HFFc6 (cell line): ENCODE results near the gene CCDC112. TPM values are rescaled to one million over a fixed set of nuclear protein-coding genes. Genes with fewer than 3 reads are reported as not detected.

Experiments used
- DNase-seq: peaks from one replicate; pipeline ENCODE4 v3.0.0-alpha.2; 2018
- H3K27ac Mint-ChIP-seq: 2 replicates; pipeline ENCODE4 v1.8.0; 2020; ENCODE audit warnings: mild to moderate bottlenecking, mixed read lengths
- H3K27me3 Mint-ChIP-seq: 2 replicates; pipeline ENCODE4 v1.8.0; 2021; ENCODE audit warnings: mild to moderate bottlenecking, moderate library complexity, mixed read lengths; ENCODE audit not compliant: insufficient read depth
- H3K36me3 Mint-ChIP-seq: 2 replicates; pipeline ENCODE4 v1.8.0; 2021; ENCODE audit warnings: low read depth, mixed read lengths
- H3K4me1 Mint-ChIP-seq: 2 replicates; pipeline ENCODE4 v1.8.0; 2020; ENCODE audit warnings: low read depth, mixed read lengths
- H3K4me3 Mint-ChIP-seq: 2 replicates; pipeline ENCODE4 v1.8.0; 2020; ENCODE audit warnings: mild to moderate bottlenecking, moderate library complexity, mixed read lengths
- H3K9me3 Mint-ChIP-seq: 2 replicates; pipeline ENCODE4 v1.8.0; 2020; ENCODE audit warnings: mild to moderate bottlenecking, mixed read lengths
- CTCF ChIP-seq: fragments of 200-600 bp; sonication (generic); IDR thresholded peaks from 2 replicates; pipeline ENCODE4 v1.5.0; 2021; ENCODE audit warnings: antibody characterized with exemption, mild to moderate bottlenecking
- total RNA-seq, 6 experiments: library from RNA; stranded (reverse); fragmentation: NEBNext Ultra II Directional; extraction: Animal tissue kit (Norgen Biotek cat#: 25700); gene quantifications; 2 replicates in 1 of 6; 3 replicates in 5 of 6; pipeline ENCODE4 v1.2.3, GENCODE V29; 2021

The CCDC112 gene
- total RNA-seq, 6 experiments from 2014 or later = 3.7 to 6.9 (median 5.7) TPM

- no peaks in the 10 kb centered on the region for H3K27me3 Mint-ChIP-seq
- no peak overlapping the region for H3K4me3 Mint-ChIP-seq
- peaks cover 19% of the 10 kb centered on the region for H3K4me1 Mint-ChIP-seq
- H3K9me3 Mint-ChIP-seq = no peaks in the 10 kb centered on the region
- DNase-seq = no peak
- TF ChIP-seq CTCF = no peak
- no peak overlapping the region for H3K27ac Mint-ChIP-seq
- H3K36me3 Mint-ChIP-seq = no peaks in the 10 kb centered on the region
Observed at GRCh38 chr5:115338851-115339250, 42.4 kb upstream of the CCDC112 start.

- DNase-seq = no peak
- Mint-ChIP-seq H3K36me3 (no peaks in the 10 kb centered on the region), H3K4me3 (no peak overlapping the region), H3K27ac (no peak overlapping the region), H3K9me3 (no peaks in the 10 kb centered on the region), H3K4me1 (peaks cover 11% of the 10 kb centered on the region; the same call in 1 of the 2 replicates), H3K27me3 (no peaks in the 10 kb centered on the region)
- TF ChIP-seq CTCF = no peak
Observed at GRCh38 chr5:115337882-115338281, 41.4 kb upstream of the CCDC112 start.

GRCh38 chr5:115336964-115337363, 40.5 kb upstream of the CCDC112 start:
- Mint-ChIP-seq H3K4me1 (peaks cover 6% of the 10 kb centered on the region; the same call in 1 of the 2 replicates), H3K27ac (no peak overlapping the region), H3K9me3 (no peaks in the 10 kb centered on the region), H3K4me3 (no peak overlapping the region), H3K27me3 (peaks cover 1% of the 10 kb centered on the region; the same call in 1 of the 2 replicates), H3K36me3 (no peaks in the 10 kb centered on the region)
- no peak for TF ChIP-seq CTCF
- DNase-seq = no peak

- Mint-ChIP-seq H3K27ac (no peak overlapping the region), H3K4me3 (no peak overlapping the region), H3K27me3 (peaks cover 1% of the 10 kb centered on the region; the same call in 1 of the 2 replicates), H3K9me3 (no peaks in the 10 kb centered on the region), H3K4me1 (peaks cover 5% of the 10 kb centered on the region; the same call in 1 of the 2 replicates), H3K36me3 (no peaks in the 10 kb centered on the region)
- TF ChIP-seq CTCF = no peak
- no peak for DNase-seq
Observed at GRCh38 chr5:115336201-115336720, 39.8 kb upstream of the CCDC112 start.

GRCh38 chr5:115335301-115335700, 38.8 kb upstream of the CCDC112 start:
- no peak overlapping the region for H3K4me3 Mint-ChIP-seq
- H3K27me3 Mint-ChIP-seq = peaks cover 1% of the 10 kb centered on the region; the same call in 1 of the 2 replicates
- H3K4me1 Mint-ChIP-seq = peaks cover 12% of the 10 kb centered on the region; the same call in 1 of the 2 replicates
- H3K9me3 Mint-ChIP-seq = no peaks in the 10 kb centered on the region
- DNase-seq = no peak
- no peak for TF ChIP-seq CTCF
- no peak overlapping the region for H3K27ac Mint-ChIP-seq
- H3K36me3 Mint-ChIP-seq = no peaks in the 10 kb centered on the region

- Mint-ChIP-seq H3K27me3 (peaks cover 1% of the 10 kb centered on the region; the same call in 1 of the 2 replicates), H3K4me1 (peaks cover 12% of the 10 kb centered on the region; the same call in 1 of the 2 replicates), H3K36me3 (no peaks in the 10 kb centered on the region), H3K27ac (no peak overlapping the region), H3K4me3 (no peak overlapping the region), H3K9me3 (no peaks in the 10 kb centered on the region)
- TF ChIP-seq CTCF = no peak
- no peak for DNase-seq
Observed at GRCh38 chr5:115333164-115333563, 36.7 kb upstream of the CCDC112 start.
